HUES6 (cell line): ENCODE measurements around the gene COPE.

Experiments
- H3K27ac ChIP-seq: 2 replicates; pipeline ENCODE4 v1.7.0; 2013; ENCODE audit warnings: low read depth, mild to moderate bottlenecking, low read length, inconsistent platforms
- H3K27me3 ChIP-seq: 2 replicates; pipeline ENCODE4 v1.6.1; 2013; ENCODE audit warnings: low read length; ENCODE audit not compliant: control insufficient read depth, insufficient read depth
- H3K36me3 ChIP-seq: 2 replicates; pipeline ENCODE4 v1.6.1; 2013; ENCODE audit warnings: low read length; ENCODE audit not compliant: control insufficient read depth, insufficient read depth
- H3K4me1 ChIP-seq: 2 replicates; pipeline ENCODE4 v1.6.1; 2013; ENCODE audit warnings: low read length; ENCODE audit not compliant: control insufficient read depth, insufficient read depth
- H3K4me3 ChIP-seq: 2 replicates; pipeline ENCODE4 v1.5.1; 2013; ENCODE audit warnings: low read depth, low read length
- H3K9ac ChIP-seq: one replicate; pipeline ENCODE4 v1.6.1; 2013; ENCODE audit warnings: mild to moderate bottlenecking, low read length
- H3K9me3 ChIP-seq: 2 replicates; pipeline ENCODE4 v1.6.1; 2013; ENCODE audit warnings: low read depth, low read length; ENCODE audit not compliant: control insufficient read depth, insufficient read depth

Gene COPE

GRCh38 chr19:18898081-18898606 lies 21.0 kb downstream of the COPE start:
- Histone ChIP-seq H3K27ac (no peak overlapping the region), H3K27me3 (peaks cover 18% of the 10 kb centered on the region), H3K9ac (no peak overlapping the region), H3K36me3 (peaks cover 35% of the 10 kb centered on the region), H3K4me3 (no peak overlapping the region), H3K9me3 (no peaks in the 10 kb centered on the region), H3K4me1 (peaks cover 4% of the 10 kb centered on the region; the same call in 1 of the 2 replicates)

- Histone ChIP-seq H3K4me3 (no peak overlapping the region), H3K27ac (no peak overlapping the region), H3K9ac (no peak overlapping the region), H3K36me3 (peaks cover 30% of the 10 kb centered on the region), H3K4me1 (peaks cover 4% of the 10 kb centered on the region; the same call in 1 of the 2 replicates), H3K27me3 (peaks cover 18% of the 10 kb centered on the region), H3K9me3 (no peaks in the 10 kb centered on the region)
Observed at GRCh38 chr19:18897094-18898029, 21.8 kb downstream of the COPE start.

GRCh38 chr19:18896421-18896841 lies 22.8 kb downstream of the COPE start:
- no peak overlapping the region for H3K27ac ChIP-seq
- H3K4me1 ChIP-seq, result peaks cover 4% of the 10 kb centered on the region; the same call in 1 of the 2 replicates
- no peaks in the 10 kb centered on the region for H3K9me3 ChIP-seq
- H3K4me3 ChIP-seq, result peak overlapping the region; percentile 41
- H3K9ac ChIP-seq, result no peak overlapping the region
- H3K27me3 ChIP-seq, result peaks cover 18% of the 10 kb centered on the region
- peaks cover 26% of the 10 kb centered on the region for H3K36me3 ChIP-seq

- peak within 1 kb of the TSS; percentile 54 for H3K9ac ChIP-seq
- H3K4me1 ChIP-seq, result peaks cover 4% of the 10 kb centered on the region; the same call in 1 of the 2 replicates
- no peak within 1 kb of the TSS for H3K27ac ChIP-seq
- H3K4me3 ChIP-seq, result peak within 1 kb of the TSS; percentile 75
- H3K9me3 ChIP-seq, result no peaks in the 10 kb centered on the region
- peaks cover 18% of the 10 kb centered on the region for H3K27me3 ChIP-seq
- peaks cover 21% of the 10 kb centered on the region for H3K36me3 ChIP-seq
Observed at GRCh38 chr19:18895824-18896341, 23.3 kb downstream of the COPE start, which contains the start of gene CERS1. CERS1 (minus strand) TSS chr19:18896158; CDS start chr19:18896072, 86 bp downstream.

GRCh38 chr19:18895038-18895823 lies 24.0 kb downstream of the COPE start:
- peak overlapping the region; percentile 75 for H3K4me3 ChIP-seq

GRCh38 chr19:18894254-18895037 lies 24.7 kb downstream of the COPE start:
- H3K9me3 ChIP-seq, result no peaks in the 10 kb centered on the region
- peaks cover 4% of the 10 kb centered on the region; the same call in 1 of the 2 replicates for H3K4me1 ChIP-seq
- peaks cover 18% of the 10 kb centered on the region for H3K27me3 ChIP-seq
- H3K9ac ChIP-seq, result peak overlapping the region; percentile 54
- H3K4me3 ChIP-seq, result peak overlapping the region; percentile 75
- H3K27ac ChIP-seq, result no peak overlapping the region
- H3K36me3 ChIP-seq, result peaks cover 7% of the 10 kb centered on the region

More at GRCh38 chr19:18895038-18895823, 24.0 kb downstream of the COPE start:
- peaks cover 4% of the 10 kb centered on the region; the same call in 1 of the 2 replicates for H3K4me1 ChIP-seq
- peak overlapping the region; percentile 54 for H3K9ac ChIP-seq
- peaks cover 18% of the 10 kb centered on the region for H3K27me3 ChIP-seq
- H3K9me3 ChIP-seq, result no peaks in the 10 kb centered on the region
- H3K27ac ChIP-seq, result no peak overlapping the region
- peaks cover 15% of the 10 kb centered on the region for H3K36me3 ChIP-seq

GRCh38 chr19:18893587-18894253 lies 25.5 kb downstream of the COPE start:
- H3K36me3 ChIP-seq, result peaks cover under 1% of the 10 kb centered on the region; the same call in 1 of the 2 replicates
- H3K27ac ChIP-seq, result no peak overlapping the region
- H3K9me3 ChIP-seq, result no peaks in the 10 kb centered on the region
- H3K27me3 ChIP-seq, result peaks cover 18% of the 10 kb centered on the region
- no peak overlapping the region for H3K9ac ChIP-seq
- H3K4me3 ChIP-seq, result no peak overlapping the region
- peaks cover 4% of the 10 kb centered on the region; the same call in 1 of the 2 replicates for H3K4me1 ChIP-seq

- H3K36me3 ChIP-seq, result peaks cover 12% of the 10 kb centered on the region
Observed at GRCh38 chr19:18889949-18890745, 29.0 kb downstream of the COPE start.

GRCh38 chr19:18886972-18887371 lies 32.2 kb downstream of the COPE start:
- Histone ChIP-seq H3K4me1 (no peaks in the 10 kb centered on the region), H3K27ac (no peak overlapping the region), H3K36me3 (peaks cover 24% of the 10 kb centered on the region), H3K9ac (no peak overlapping the region), H3K27me3 (no peaks in the 10 kb centered on the region), H3K9me3 (no peaks in the 10 kb centered on the region), H3K4me3 (no peak overlapping the region)

More at GRCh38 chr19:18889949-18890745, 29.0 kb downstream of the COPE start:
- Histone ChIP-seq H3K27me3 (peaks cover 7% of the 10 kb centered on the region; the same call in 1 of the 2 replicates), H3K4me1 (peaks cover 4% of the 10 kb centered on the region; the same call in 1 of the 2 replicates), H3K4me3 (no peak overlapping the region), H3K27ac (no peak overlapping the region), H3K9me3 (no peaks in the 10 kb centered on the region), H3K9ac (no peak overlapping the region)
